Natural killer cell (primary cell): ENCODE measurements around the gene SLC25A17. TPM values are rescaled to one million over a fixed set of nuclear protein-coding genes. Genes with fewer than 3 reads are reported as not detected.

Experiments used
- ATAC-seq, 3 donors: fragments of 150-1000 bp in 2 of 3; fragments of 200-7000 bp in 1 of 3; cut with Tn5 transposase; 1 replicate in 1 of 3; 2 replicates in 2 of 3; pipeline ENCODE4 v1.10.0; 2021; ENCODE audit warnings: mild to moderate bottlenecking in 2 of 3, moderate library complexity in 2 of 3
- DNase-seq, 2 donors: peaks; one replicate each; pipeline versions ENCODE4 v3.0.0 to v3.0.0-alpha.2; 2013 to 2021; ENCODE audit warnings: mixed read lengths in 1 of 2
- H3K27ac ChIP-seq: one replicate; pipeline ENCODE4 v1.5.1; 2013; ENCODE audit warnings: mild to moderate bottlenecking, low read length
- H3K27me3 ChIP-seq: one replicate; pipeline ENCODE4 v1.6.1; 2013; ENCODE audit warnings: low read length; ENCODE audit not compliant: control insufficient read depth, insufficient read depth
- H3K36me3 ChIP-seq: one replicate; pipeline ENCODE4 v1.6.1; 2013; ENCODE audit warnings: low read length; ENCODE audit not compliant: control insufficient read depth, insufficient read depth
- H3K4me1 ChIP-seq: one replicate; pipeline ENCODE4 v1.6.1; 2013; ENCODE audit warnings: low read length; ENCODE audit not compliant: control insufficient read depth, insufficient read depth
- H3K4me3 ChIP-seq: one replicate; pipeline ENCODE4 v1.5.1; 2013; ENCODE audit warnings: low read length
- H3K9me3 ChIP-seq: one replicate; pipeline ENCODE4 v1.6.1; 2013; ENCODE audit warnings: low read length; ENCODE audit not compliant: control insufficient read depth, insufficient read depth
- H3K27ac Mint-ChIP-seq, 2 donors: one replicate each; pipeline ENCODE4 v1.8.0; 2022; ENCODE audit warnings: mild to moderate bottlenecking in 2 of 2, mixed read lengths in 2 of 2, moderate library complexity in 1 of 2
- H3K27me3 Mint-ChIP-seq, 2 donors: one replicate each; pipeline ENCODE4 v1.8.0; 2022; ENCODE audit warnings: low read depth in 2 of 2, mixed read lengths in 2 of 2
- H3K36me3 Mint-ChIP-seq: one replicate; pipeline ENCODE4 v1.8.0; 2022; ENCODE audit warnings: mixed read lengths
- H3K4me1 Mint-ChIP-seq, 2 donors: one replicate each; pipeline ENCODE4 v1.8.0; 2022; ENCODE audit warnings: mixed read lengths in 2 of 2
- H3K4me3 Mint-ChIP-seq: one replicate; pipeline ENCODE4 v1.8.0; 2022; ENCODE audit warnings: mild to moderate bottlenecking, moderate library complexity, mixed read lengths
- H3K9me3 Mint-ChIP-seq, 2 donors: one replicate each; pipeline ENCODE4 v1.8.0; 2022; ENCODE audit warnings: mixed read lengths in 2 of 2
- CTCF ChIP-seq: fragments of 200-600 bp; IDR thresholded peaks from one replicate; pipeline ENCODE4 v1.8.0; 2022; ENCODE audit warnings: antibody characterized with exemption
- WGBS: methylation state at CpG from one replicate; pipeline ENCODE4 v1.1.7; 2013; ENCODE audit warnings: missing lambda C conversion rate; ENCODE audit not compliant: insufficient coverage; 5-methylcytosine and 5-hydroxymethylcytosine counted together
- intact Hi-C: fragments of 100-400 bp; cut with micrococcal nuclease; formaldehyde crosslinking; loops from one replicate; pipeline ENCODE4 v1.14.2; 2022
- total RNA-seq, 4 donors: library from RNA; stranded (reverse); fragments of 120-200 nt in 1 of 4; gene quantifications; one replicate each; pipeline versions ENCODE4 v1.2.3 to v1.2.4, GENCODE V29; 2013 to 2022

Gene SLC25A17
- total RNA-seq, 3 donors from 2014 or later (not counting 1 experiment from before 2014, with no cell fraction given): 9.2 to 13.4 (median 10.0) TPM

GRCh38 chr22:40758390-40758789 is 60.8 kb downstream of the SLC25A17 start:
- WGBS: 87% methylated on average over 3 of the region's 3 CpGs
- Mint-ChIP-seq H3K9me3 (no peaks in the 10 kb centered on the region), H3K36me3 (no peaks in the 10 kb centered on the region), H3K27ac (no peak overlapping the region), H3K4me3 (no peak overlapping the region), H3K4me1 (no peaks in the 10 kb centered on the region), H3K27me3 (no peaks in the 10 kb centered on the region)
- Histone ChIP-seq H3K9me3 (no peaks in the 10 kb centered on the region), H3K4me1 (no peaks in the 10 kb centered on the region), H3K4me3 (no peak overlapping the region), H3K36me3 (no peaks in the 10 kb centered on the region), H3K27me3 (no peaks in the 10 kb centered on the region), H3K27ac (no peak overlapping the region)
- intact Hi-C loops: no loop called here
- ATAC-seq: no peak
- DNase-seq: no peak
- TF ChIP-seq CTCF: no peak

- 100% methylated on average over 1 of the region's 3 CpGs for WGBS
- Mint-ChIP-seq H3K27ac (no peak overlapping the region), H3K4me3 (no peak overlapping the region), H3K36me3 (no peaks in the 10 kb centered on the region), H3K4me1 (no peaks in the 10 kb centered on the region), H3K9me3 (no peaks in the 10 kb centered on the region), H3K27me3 (no peaks in the 10 kb centered on the region)
- H3K9me3 ChIP-seq: no peaks in the 10 kb centered on the region
- H3K27ac ChIP-seq: no peak overlapping the region
- H3K4me1 ChIP-seq: no peaks in the 10 kb centered on the region
- H3K27me3 ChIP-seq: no peaks in the 10 kb centered on the region
- no peak for DNase-seq
- ATAC-seq: no peak
- H3K36me3 ChIP-seq: no peaks in the 10 kb centered on the region
- intact Hi-C loops: no loop called here
- no peak overlapping the region for H3K4me3 ChIP-seq
- no peak for TF ChIP-seq CTCF
Measured at GRCh38 chr22:40757071-40757470, 62.1 kb downstream of the SLC25A17 start.

GRCh38 chr22:40753114-40753513 is 66.0 kb downstream of the SLC25A17 start:
- peaks cover 5% of the 10 kb centered on the region for H3K9me3 ChIP-seq
- intact Hi-C loops: no loop called here
- no peaks in the 10 kb centered on the region for H3K4me1 ChIP-seq
- no peaks in the 10 kb centered on the region for H3K27me3 ChIP-seq
- Mint-ChIP-seq H3K9me3 (no peaks in the 10 kb centered on the region), H3K4me1 (no peaks in the 10 kb centered on the region), H3K27me3 (no peaks in the 10 kb centered on the region), H3K27ac (no peak overlapping the region), H3K36me3 (no peaks in the 10 kb centered on the region), H3K4me3 (no peak overlapping the region)
- no peaks in the 10 kb centered on the region for H3K36me3 ChIP-seq
- no peak for DNase-seq
- WGBS: 96% methylated on average over 11 of the region's 11 CpGs
- H3K4me3 ChIP-seq: no peak overlapping the region
- H3K27ac ChIP-seq: no peak overlapping the region
- ATAC-seq: no peak
- no peak for TF ChIP-seq CTCF

DNA sequence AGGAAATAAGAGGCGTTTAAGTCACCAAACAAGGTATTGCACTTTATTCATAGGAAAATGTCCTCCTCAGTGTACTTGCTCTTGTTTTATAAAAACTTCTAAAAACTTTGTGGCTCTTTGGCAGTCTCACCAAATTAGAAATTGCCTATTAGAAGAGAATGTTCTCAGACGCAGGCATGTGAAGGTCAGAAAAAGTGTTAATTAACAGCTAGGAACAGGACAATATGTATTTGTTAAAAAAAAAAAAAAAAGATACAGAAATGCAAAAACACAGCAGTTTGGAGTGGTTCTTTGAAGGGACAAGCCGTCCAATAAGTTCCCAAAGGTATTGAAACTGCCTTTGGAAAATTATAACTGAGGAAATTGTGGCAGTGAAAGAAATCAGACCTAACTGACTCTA is 67.9 kb downstream of the SLC25A17 start:
- 100% methylated on average over 3 of the region's 3 CpGs for WGBS
- TF ChIP-seq CTCF: no peak
- ATAC-seq (no peak), DNase-seq (no peak)
- Mint-ChIP-seq H3K27ac (no peak overlapping the region), H3K4me1 (no peaks in the 10 kb centered on the region), H3K27me3 (no peaks in the 10 kb centered on the region), H3K36me3 (no peaks in the 10 kb centered on the region), H3K4me3 (no peak overlapping the region), H3K9me3 (no peaks in the 10 kb centered on the region)
- Histone ChIP-seq H3K4me1 (no peaks in the 10 kb centered on the region), H3K27ac (no peak overlapping the region), H3K36me3 (no peaks in the 10 kb centered on the region), H3K4me3 (no peak overlapping the region), H3K27me3 (no peaks in the 10 kb centered on the region), H3K9me3 (peaks cover 5% of the 10 kb centered on the region)
- intact Hi-C loops: no loop called here
